ENCODE measurements around the gene XPO6. TPM values are rescaled to one million over a fixed set of nuclear protein-coding genes. Genes with fewer than 3 reads are reported as not detected.

XPO6 gene
- total and polyA plus RNA-seq, 2 of the 13 experiments (the other 11 are each of a cell fraction or from before 2014, with no cell fraction given) = 109 to 129 TPM

DNA sequence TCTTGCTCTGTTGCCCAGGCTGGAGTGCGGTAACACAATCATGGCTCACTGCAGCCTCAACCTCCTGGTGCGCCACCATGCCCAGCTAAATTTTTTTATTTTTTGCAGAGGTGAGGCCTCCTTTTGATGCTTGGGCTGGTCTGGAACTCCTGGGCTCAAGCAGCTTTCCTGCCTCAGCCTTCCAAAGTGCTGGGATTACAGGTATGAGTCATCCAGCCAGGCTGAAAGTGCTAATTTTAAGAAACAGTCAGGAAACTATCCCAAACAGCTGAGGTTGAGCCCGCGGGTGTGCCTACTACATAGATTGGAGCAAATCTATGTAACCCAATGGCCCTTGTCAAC, 738 bp upstream of the XPO6 start (continued):
- TF ChIP-seq ZNF34 (CRISPR knock-in tag; IDR thresholded peaks at IDR 0.05; ENCODE audit: borderline replicate concordance) (no peak), ZNF780A (CRISPR knock-in tag; IDR thresholded peaks at IDR 0.05) (0 out of 2 replicates have a peak, but pooled peaks have one; percentile 3), ZC3H13 (CRISPR knock-in tag; IDR thresholded peaks at IDR 0.05) (peak; percentile 31; the same call in 1 of the 2 replicates), ZMYM4 (CRISPR knock-in tag; IDR thresholded peaks at IDR 0.05) (no peak), ESRRA (CRISPR knock-in tag; IDR thresholded peaks at IDR 0.05; ENCODE audit: low read depth) (no peak), CHD4 (IDR thresholded peaks at IDR 0.05; ENCODE audit: borderline replicate concordance, low read length) (peak; percentile 67; the same call in 1 of the 2 replicates), ZNF556 (CRISPR knock-in tag; IDR thresholded peaks at IDR 0.05; ENCODE audit: borderline replicate concordance) (no peak), ZNF230 (CRISPR knock-in tag; IDR thresholded peaks at IDR 0.05) (no peak), ZNF629 (CRISPR knock-in tag; conservative IDR thresholded peaks at IDR 0.05) (no peak)
- TF ChIP-seq, protein P1, sequence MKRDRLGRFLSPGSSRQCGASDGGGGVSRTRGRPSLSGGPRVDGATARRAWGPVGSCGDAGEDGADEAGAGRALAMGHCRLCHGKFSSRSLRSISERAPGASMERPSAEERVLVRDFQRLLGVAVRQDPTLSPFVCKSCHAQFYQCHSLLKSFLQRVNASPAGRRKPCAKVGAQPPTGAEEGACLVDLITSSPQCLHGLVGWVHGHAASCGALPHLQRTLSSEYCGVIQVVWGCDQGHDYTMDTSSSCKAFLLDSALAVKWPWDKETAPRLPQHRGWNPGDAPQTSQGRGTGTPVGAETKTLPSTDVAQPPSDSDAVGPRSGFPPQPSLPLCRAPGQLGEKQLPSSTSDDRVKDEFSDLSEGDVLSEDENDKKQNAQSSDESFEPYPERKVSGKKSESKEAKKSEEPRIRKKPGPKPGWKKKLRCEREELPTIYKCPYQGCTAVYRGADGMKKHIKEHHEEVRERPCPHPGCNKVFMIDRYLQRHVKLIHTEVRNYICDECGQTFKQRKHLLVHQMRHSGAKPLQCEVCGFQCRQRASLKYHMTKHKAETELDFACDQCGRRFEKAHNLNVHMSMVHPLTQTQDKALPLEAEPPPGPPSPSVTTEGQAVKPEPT (CRISPR knock-in tag; IDR thresholded peaks at IDR 0.05; ENCODE audit: low read depth) = no peak
- TF ChIP-seq, protein P2, sequence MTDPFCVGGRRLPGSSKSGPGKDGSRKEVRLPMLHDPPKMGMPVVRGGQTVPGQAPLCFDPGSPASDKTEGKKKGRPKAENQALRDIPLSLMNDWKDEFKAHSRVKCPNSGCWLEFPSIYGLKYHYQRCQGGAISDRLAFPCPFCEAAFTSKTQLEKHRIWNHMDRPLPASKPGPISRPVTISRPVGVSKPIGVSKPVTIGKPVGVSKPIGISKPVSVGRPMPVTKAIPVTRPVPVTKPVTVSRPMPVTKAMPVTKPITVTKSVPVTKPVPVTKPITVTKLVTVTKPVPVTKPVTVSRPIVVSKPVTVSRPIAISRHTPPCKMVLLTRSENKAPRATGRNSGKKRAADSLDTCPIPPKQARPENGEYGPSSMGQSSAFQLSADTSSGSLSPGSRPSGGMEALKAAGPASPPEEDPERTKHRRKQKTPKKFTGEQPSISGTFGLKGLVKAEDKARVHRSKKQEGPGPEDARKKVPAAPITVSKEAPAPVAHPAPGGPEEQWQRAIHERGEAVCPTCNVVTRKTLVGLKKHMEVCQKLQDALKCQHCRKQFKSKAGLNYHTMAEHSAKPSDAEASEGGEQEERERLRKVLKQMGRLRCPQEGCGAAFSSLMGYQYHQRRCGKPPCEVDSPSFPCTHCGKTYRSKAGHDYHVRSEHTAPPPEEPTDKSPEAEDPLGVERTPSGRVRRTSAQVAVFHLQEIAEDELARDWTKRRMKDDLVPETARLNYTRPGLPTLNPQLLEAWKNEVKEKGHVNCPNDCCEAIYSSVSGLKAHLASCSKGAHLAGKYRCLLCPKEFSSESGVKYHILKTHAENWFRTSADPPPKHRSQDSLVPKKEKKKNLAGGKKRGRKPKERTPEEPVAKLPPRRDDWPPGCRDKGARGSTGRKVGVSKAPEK (CRISPR knock-in tag; IDR thresholded peaks at IDR 0.05; ENCODE audit: borderline replicate concordance) = no peak
- TF ChIP-seq, protein P3, sequence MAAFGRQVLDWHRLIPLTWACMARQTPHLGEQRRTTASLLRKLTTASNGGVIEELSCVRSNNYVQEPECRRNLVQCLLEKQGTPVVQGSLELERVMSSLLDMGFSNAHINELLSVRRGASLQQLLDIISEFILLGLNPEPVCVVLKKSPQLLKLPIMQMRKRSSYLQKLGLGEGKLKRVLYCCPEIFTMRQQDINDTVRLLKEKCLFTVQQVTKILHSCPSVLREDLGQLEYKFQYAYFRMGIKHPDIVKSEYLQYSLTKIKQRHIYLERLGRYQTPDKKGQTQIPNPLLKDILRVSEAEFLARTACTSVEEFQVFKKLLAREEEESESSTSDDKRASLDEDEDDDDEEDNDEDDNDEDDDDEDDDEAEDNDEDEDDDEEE (CRISPR knock-in tag; IDR thresholded peaks at IDR 0.05) = peak; percentile 35; the same call in 1 of the 2 replicates
- TF ChIP-seq, protein P4, sequence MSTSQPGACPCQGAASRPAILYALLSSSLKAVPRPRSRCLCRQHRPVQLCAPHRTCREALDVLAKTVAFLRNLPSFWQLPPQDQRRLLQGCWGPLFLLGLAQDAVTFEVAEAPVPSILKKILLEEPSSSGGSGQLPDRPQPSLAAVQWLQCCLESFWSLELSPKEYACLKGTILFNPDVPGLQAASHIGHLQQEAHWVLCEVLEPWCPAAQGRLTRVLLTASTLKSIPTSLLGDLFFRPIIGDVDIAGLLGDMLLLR (CRISPR knock-in tag; IDR thresholded peaks at IDR 0.05) = 0 out of 2 replicates have a peak, but pooled peaks have one; percentile 2
- TF ChIP-seq, protein P5, sequence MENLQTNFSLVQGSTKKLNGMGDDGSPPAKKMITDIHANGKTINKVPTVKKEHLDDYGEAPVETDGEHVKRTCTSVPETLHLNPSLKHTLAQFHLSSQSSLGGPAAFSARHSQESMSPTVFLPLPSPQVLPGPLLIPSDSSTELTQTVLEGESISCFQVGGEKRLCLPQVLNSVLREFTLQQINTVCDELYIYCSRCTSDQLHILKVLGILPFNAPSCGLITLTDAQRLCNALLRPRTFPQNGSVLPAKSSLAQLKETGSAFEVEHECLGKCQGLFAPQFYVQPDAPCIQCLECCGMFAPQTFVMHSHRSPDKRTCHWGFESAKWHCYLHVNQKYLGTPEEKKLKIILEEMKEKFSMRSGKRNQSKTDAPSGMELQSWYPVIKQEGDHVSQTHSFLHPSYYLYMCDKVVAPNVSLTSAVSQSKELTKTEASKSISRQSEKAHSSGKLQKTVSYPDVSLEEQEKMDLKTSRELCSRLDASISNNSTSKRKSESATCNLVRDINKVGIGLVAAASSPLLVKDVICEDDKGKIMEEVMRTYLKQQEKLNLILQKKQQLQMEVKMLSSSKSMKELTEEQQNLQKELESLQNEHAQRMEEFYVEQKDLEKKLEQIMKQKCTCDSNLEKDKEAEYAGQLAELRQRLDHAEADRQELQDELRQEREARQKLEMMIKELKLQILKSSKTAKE (CRISPR knock-in tag; IDR thresholded peaks at IDR 0.05; ENCODE audit: borderline replicate concordance) = 0 out of 2 replicates have a peak, but pooled peaks have one; percentile 6
- TF ChIP-seq, protein P6, sequence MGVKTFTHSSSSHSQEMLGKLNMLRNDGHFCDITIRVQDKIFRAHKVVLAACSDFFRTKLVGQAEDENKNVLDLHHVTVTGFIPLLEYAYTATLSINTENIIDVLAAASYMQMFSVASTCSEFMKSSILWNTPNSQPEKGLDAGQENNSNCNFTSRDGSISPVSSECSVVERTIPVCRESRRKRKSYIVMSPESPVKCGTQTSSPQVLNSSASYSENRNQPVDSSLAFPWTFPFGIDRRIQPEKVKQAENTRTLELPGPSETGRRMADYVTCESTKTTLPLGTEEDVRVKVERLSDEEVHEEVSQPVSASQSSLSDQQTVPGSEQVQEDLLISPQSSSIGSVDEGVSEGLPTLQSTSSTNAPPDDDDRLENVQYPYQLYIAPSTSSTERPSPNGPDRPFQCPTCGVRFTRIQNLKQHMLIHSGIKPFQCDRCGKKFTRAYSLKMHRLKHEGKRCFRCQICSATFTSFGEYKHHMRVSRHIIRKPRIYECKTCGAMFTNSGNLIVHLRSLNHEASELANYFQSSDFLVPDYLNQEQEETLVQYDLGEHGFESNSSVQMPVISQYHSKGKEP (CRISPR knock-in tag; IDR thresholded peaks at IDR 0.05) = no peak
- TF ChIP-seq, protein P7, sequence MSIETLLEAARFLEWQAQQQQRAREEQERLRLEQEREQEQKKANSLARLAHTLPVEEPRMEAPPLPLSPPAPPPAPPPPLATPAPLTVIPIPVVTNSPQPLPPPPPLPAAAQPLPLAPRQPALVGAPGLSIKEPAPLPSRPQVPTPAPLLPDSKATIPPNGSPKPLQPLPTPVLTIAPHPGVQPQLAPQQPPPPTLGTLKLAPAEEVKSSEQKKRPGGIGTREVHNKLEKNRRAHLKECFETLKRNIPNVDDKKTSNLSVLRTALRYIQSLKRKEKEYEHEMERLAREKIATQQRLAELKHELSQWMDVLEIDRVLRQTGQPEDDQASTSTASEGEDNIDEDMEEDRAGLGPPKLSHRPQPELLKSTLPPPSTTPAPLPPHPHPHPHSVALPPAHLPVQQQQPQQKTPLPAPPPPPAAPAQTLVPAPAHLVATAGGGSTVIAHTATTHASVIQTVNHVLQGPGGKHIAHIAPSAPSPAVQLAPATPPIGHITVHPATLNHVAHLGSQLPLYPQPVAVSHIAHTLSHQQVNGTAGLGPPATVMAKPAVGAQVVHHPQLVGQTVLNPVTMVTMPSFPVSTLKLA (IDR thresholded peaks at IDR 0.05) = no peak
